Endothelial cell of umbilical vein (primary cell): ENCODE data around the gene SNED1. TPM values are rescaled to one million over a fixed set of nuclear protein-coding genes. Genes with fewer than 3 reads are reported as not detected.

Source experiments
- BruUV-seq: library from RNA; stranded (reverse); fragments of 400-500 nt; replicated peaks from 2 replicates; lab custom pipeline; 2021; lab: Mats Ljungman, UMichigan
- CTCF ChIA-PET: fragments of 300-600, 350-600 bp; sonication (Branson Sonifier 250); formaldehyde crosslinking; loops from one replicate; lab custom pipeline; 2021; ENCODE audit warnings: antibody characterized with exemption, inconsistent platforms; lab: Charles Lee
- POLR2A ChIA-PET: fragments of 300-600, 350-600 bp; sonication (Branson Sonifier 250); formaldehyde crosslinking; loops from one replicate; lab custom pipeline; 2021; ENCODE audit warnings: antibody characterized with exemption, inconsistent platforms; lab: Charles Lee
- DNase-seq: peaks from one replicate; pipeline ENCODE4 v3.0.0-alpha.2; 2011; ENCODE audit warnings: low read depth, low spot score
- FAIRE-seq: peaks from 2 replicates; lab custom pipeline; 2011; peaks lifted over from hg19 to GRCh38; lab: Jason Lieb, UNC
- H2AFZ ChIP-seq: 2 replicates; pipeline ENCODE4 v1.6.0; 2012; ENCODE audit warnings: low read depth, low read length, control low read depth, inconsistent platforms
- H3K27ac ChIP-seq: 2 replicates; pipeline ENCODE4 v1.5.1; 2011; ENCODE audit warnings: low read depth, mild to moderate bottlenecking, control low read depth, low read length, moderate library complexity; ENCODE audit not compliant: insufficient read depth
- H3K27me3 ChIP-seq, 2 experiments: 2 replicates each; pipeline versions ENCODE4 v1.6.0 to v1.6.1; 2011; ENCODE audit warnings: low read length in 2 of 2, mixed read lengths in 1 of 2; ENCODE audit not compliant: control insufficient read depth in 2 of 2, insufficient read depth in 2 of 2
- H3K36me3 ChIP-seq, 2 experiments: 2 replicates in 1 of 2; 3 replicates in 1 of 2; pipeline ENCODE4 v1.5.1; 2011; ENCODE audit warnings: low read length in 2 of 2, mild to moderate bottlenecking in 1 of 2, moderate library complexity in 1 of 2; ENCODE audit not compliant: control insufficient read depth in 2 of 2, insufficient read depth in 2 of 2; ENCODE audit errors: extremely low read depth in 1 of 2
- H3K4me1 ChIP-seq: 3 replicates; pipeline ENCODE4 v1.5.1; 2011; ENCODE audit warnings: mild to moderate bottlenecking, low read length; ENCODE audit not compliant: control insufficient read depth, insufficient read depth; ENCODE audit errors: extremely low read depth
- H3K4me2 ChIP-seq: 2 replicates; pipeline ENCODE4 v1.6.1; 2011; ENCODE audit warnings: low read length, control low read depth, mixed read lengths; ENCODE audit not compliant: insufficient read depth
- H3K4me3 ChIP-seq, 3 experiments: fragments of 200-600 bp in 1 of 3; sonication (generic), shearing (Covaris generic) in 1 of 3; replicated peaks in 1 of 3; 2 replicates each; pipeline ENCODE4 v1.5.1; 2011 to 2016; ENCODE audit warnings: control low read depth in 3 of 3, low read length in 3 of 3, mild to moderate bottlenecking in 2 of 3, inconsistent platforms in 1 of 3, low read depth in 1 of 3, moderate library complexity in 1 of 3; ENCODE audit not compliant: insufficient read depth in 1 of 3
- H3K79me2 ChIP-seq: 2 replicates; pipeline ENCODE4 v1.6.0; 2012; ENCODE audit warnings: low read length, inconsistent platforms; ENCODE audit not compliant: control insufficient read depth, insufficient read depth
- H3K9ac ChIP-seq: replicated peaks from 2 replicates; pipeline ENCODE3; 2011; ENCODE audit warnings: low read length, control low read depth; ENCODE audit not compliant: insufficient read depth; ENCODE audit errors: extremely low read depth
- H3K9me1 ChIP-seq: replicated peaks from 3 replicates; pipeline ENCODE4 v1.6.0; 2011; ENCODE audit warnings: mild to moderate bottlenecking, low read length; ENCODE audit not compliant: control insufficient read depth, insufficient read depth; ENCODE audit errors: extremely low read depth
- H3K9me3 ChIP-seq: replicated peaks from 2 replicates; pipeline ENCODE4 v1.5.1; 2012; ENCODE audit warnings: low read length, inconsistent platforms; ENCODE audit not compliant: control insufficient read depth, insufficient read depth
- H4K20me1 ChIP-seq: replicated peaks from 2 replicates; pipeline ENCODE3; 2011; ENCODE audit warnings: mild to moderate bottlenecking, low read length; ENCODE audit not compliant: control insufficient read depth, insufficient read depth; ENCODE audit errors: extremely low read depth
- EZH2 ChIP-seq: IDR thresholded peaks from 2 replicates; pipeline ENCODE4 v1.6.1; 2012; ENCODE audit warnings: borderline replicate concordance, low read depth, mild to moderate bottlenecking, moderate library complexity, low read length, inconsistent platforms; ENCODE audit not compliant: severe bottlenecking
- FOS ChIP-seq: IDR thresholded peaks from 2 replicates; pipeline ENCODE4 v1.6.1; 2011; ENCODE audit warnings: mild to moderate bottlenecking, low read length, moderate library complexity, borderline replicate concordance; ENCODE audit not compliant: insufficient read depth
- GATA2 ChIP-seq: IDR thresholded peaks from 2 replicates; pipeline ENCODE4 v1.7.0; 2011; ENCODE audit warnings: low read depth, mild to moderate bottlenecking, moderate library complexity, mixed read lengths, low read length; ENCODE audit not compliant: insufficient read length, insufficient read depth
- JUN ChIP-seq: IDR thresholded peaks from 2 replicates; pipeline ENCODE4 v1.6.1; 2011; ENCODE audit warnings: borderline replicate concordance, low read depth; ENCODE audit not compliant: insufficient read length, insufficient read depth
- MYC ChIP-seq: IDR thresholded peaks from one replicate; pipeline ENCODE4 v1.6.1; 2011; ENCODE audit warnings: mild to moderate bottlenecking, low read depth, low read length
- POLR2A ChIP-seq: IDR thresholded peaks from 2 replicates; pipeline ENCODE4 v1.6.1; 2012; ENCODE audit warnings: low read depth, mild to moderate bottlenecking, control low read depth, low read length
- POLR2AphosphoS5 ChIP-seq: IDR thresholded peaks from 2 replicates; pipeline ENCODE4 v1.6.1; 2012; ENCODE audit warnings: low read depth, mild to moderate bottlenecking, control low read depth, low read length, moderate library complexity; ENCODE audit not compliant: insufficient read depth
- dilution Hi-C: fragments of 300-500 bp; cut with MboI; formaldehyde crosslinking; loops from one replicate; pipeline ENCODE4 v1.15.0; 2019; ENCODE audit warnings: low sequenced_read_pairs; ENCODE audit not compliant: extremely low pct_ligation_motif_present
- intact Hi-C: fragments of 100-400 bp; cut with micrococcal nuclease; formaldehyde crosslinking; loops from one replicate; pipeline ENCODE4 v1.10.0; 2022
- polyA plus RNA-seq, 4 experiments: library from polyadenylated mRNA; depleted of rRNA in 3 of 4; stranded (reverse) in 3 of 4; unstranded in 1 of 4; fragments of >200 nt; gene quantifications; 2 replicates each; pipeline versions ENCODE4 v1.2.1 to v1.2.3, GENCODE V29; 2011 to 2012; ENCODE audit warnings: missing spikeins in 1 of 4
- total RNA-seq: library from RNA; stranded (reverse); gene quantifications from 2 replicates; pipeline ENCODE4 v1.2.3, GENCODE V29; 2021
- TF ChIP-seq, protein P1 (sequence below): IDR thresholded peaks from 2 replicates; pipeline ENCODE4 v1.6.1; 2011; ENCODE audit not compliant: insufficient read depth, insufficient read length
- TF ChIP-seq, protein P2 (sequence below), 2 donors: IDR thresholded peaks; 1 replicate in 1 of 2; 2 replicates in 1 of 2; pipeline ENCODE4 v1.5.1; 2011; ENCODE audit warnings: low read length in 2 of 2, mild to moderate bottlenecking in 2 of 2, moderate library complexity in 2 of 2, control low read depth in 1 of 2, inconsistent platforms in 1 of 2, low read depth in 1 of 2; ENCODE audit not compliant: insufficient read depth in 1 of 2; ENCODE audit errors: extremely low read depth in 1 of 2

SNED1 gene
- total and polyA plus RNA-seq, 2 donors (not counting 3 experiments of a cell fraction or from before 2014, with no cell fraction given): 14.1 to 17.2 TPM

DNA sequence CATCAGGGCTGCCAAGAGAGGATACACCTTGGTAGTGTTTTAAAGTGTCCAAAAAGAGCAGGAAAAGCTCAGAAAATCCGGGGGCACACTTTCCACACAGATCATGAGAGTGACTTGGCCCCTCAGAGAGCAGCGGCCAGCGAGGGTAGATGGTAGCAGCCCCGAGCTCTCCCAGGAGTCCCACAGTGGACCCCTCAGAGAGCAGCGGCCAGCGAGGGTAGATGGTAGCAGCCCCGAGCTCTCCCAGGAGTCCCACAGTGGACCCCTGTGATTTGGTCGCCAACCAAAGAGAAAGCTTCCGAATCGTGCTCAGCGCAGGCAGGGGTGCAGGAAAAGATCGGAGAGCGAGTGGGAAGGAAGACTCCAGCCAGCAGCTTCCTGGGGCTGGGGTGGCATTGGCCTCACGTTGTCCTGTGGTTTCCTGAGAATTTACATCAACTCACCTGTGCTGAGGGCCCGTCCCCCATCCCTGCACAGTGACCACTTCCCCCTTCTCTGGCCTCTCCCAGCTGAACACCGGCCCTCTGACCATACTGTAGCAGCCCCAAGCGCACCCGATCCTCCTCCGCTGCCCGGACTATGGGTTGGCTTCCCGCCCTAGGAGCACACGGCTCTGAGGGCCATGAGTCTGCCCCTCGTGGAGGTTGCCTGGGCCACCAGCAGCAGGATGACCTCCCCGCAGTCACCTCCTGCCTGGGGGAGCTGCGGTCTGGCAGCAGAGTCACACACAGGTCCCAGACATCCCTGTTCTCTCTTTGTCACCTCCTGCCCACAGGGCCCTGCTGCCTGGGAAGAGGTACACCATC lies 69.9 kb downstream of the SNED1 start:
- intact Hi-C loops (no loop called here), dilution Hi-C loops (no loop called here)
- no peak overlapping the region for H3K27ac ChIP-seq
- H3K4me1 ChIP-seq: no peaks in the 10 kb centered on the region
- no peak overlapping the region for H3K9ac ChIP-seq
- DNase-seq (no peak), FAIRE-seq (no peak)
- ChIA-PET CTCF (interaction anchor here (1.5 to 3.1 kb wide), 2 partner anchors 10 to 86 kb away, joined by 8 to 15 read pairs; no protein-coding TSS in a partner anchor), POLR2A (interaction anchor here (0.6 kb wide), 1 partner anchor 714 kb away, joined by 3 read pairs; no protein-coding TSS in a partner anchor)
- H3K4me2 ChIP-seq: no peak overlapping the region
- H3K9me3 ChIP-seq: no peaks in the 10 kb centered on the region
- TF ChIP-seq FOS (no peak), POLR2AphosphoS5 (no peak), EZH2 (no peak), GATA2 (no peak), MYC (no peak), POLR2A (no peak), JUN (no peak)
- TF ChIP-seq, protein P1, sequence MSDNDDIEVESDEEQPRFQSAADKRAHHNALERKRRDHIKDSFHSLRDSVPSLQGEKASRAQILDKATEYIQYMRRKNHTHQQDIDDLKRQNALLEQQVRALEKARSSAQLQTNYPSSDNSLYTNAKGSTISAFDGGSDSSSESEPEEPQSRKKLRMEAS: no peak
- TF ChIP-seq, protein P2, sequence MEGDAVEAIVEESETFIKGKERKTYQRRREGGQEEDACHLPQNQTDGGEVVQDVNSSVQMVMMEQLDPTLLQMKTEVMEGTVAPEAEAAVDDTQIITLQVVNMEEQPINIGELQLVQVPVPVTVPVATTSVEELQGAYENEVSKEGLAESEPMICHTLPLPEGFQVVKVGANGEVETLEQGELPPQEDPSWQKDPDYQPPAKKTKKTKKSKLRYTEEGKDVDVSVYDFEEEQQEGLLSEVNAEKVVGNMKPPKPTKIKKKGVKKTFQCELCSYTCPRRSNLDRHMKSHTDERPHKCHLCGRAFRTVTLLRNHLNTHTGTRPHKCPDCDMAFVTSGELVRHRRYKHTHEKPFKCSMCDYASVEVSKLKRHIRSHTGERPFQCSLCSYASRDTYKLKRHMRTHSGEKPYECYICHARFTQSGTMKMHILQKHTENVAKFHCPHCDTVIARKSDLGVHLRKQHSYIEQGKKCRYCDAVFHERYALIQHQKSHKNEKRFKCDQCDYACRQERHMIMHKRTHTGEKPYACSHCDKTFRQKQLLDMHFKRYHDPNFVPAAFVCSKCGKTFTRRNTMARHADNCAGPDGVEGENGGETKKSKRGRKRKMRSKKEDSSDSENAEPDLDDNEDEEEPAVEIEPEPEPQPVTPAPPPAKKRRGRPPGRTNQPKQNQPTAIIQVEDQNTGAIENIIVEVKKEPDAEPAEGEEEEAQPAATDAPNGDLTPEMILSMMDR (IDR thresholded peaks at IDR 0.05; ENCODE audit: extremely low read depth in 1 of 2, insufficient read depth in 1 of 2, low read depth in 1 of 2, low read length in 2 of 2): no peak
- no peaks in the 10 kb centered on the region for H3K79me2 ChIP-seq
- no TSS peak for BruUV-seq
- H3K4me3 ChIP-seq: no peak overlapping the region
- no peaks in the 10 kb centered on the region for H3K9me1 ChIP-seq
- no peak overlapping the region for H2AFZ ChIP-seq
- no peaks in the 10 kb centered on the region for H4K20me1 ChIP-seq
- H3K36me3 ChIP-seq: no peaks in the 10 kb centered on the region
- no peaks in the 10 kb centered on the region for H3K27me3 ChIP-seq
